Measurements from ENCODE around the gene BTAF1.
"Not testable (repeated sequence)": the region's sequence is repeated elsewhere in the genome, so short reads cannot be mapped to it uniquely, and the experiment has no call there.

The BTAF1 gene

GRCh38 chr10:91923371-91924211 is at the start of gene BTAF1:
Gene BTAF1 (plus strand): TSS chr10:91923770. CDS start chr10:91924077, 307 bp downstream.
- DNase-seq (ENCODE audit: low read depth), result peak; percentile 86

DNA sequence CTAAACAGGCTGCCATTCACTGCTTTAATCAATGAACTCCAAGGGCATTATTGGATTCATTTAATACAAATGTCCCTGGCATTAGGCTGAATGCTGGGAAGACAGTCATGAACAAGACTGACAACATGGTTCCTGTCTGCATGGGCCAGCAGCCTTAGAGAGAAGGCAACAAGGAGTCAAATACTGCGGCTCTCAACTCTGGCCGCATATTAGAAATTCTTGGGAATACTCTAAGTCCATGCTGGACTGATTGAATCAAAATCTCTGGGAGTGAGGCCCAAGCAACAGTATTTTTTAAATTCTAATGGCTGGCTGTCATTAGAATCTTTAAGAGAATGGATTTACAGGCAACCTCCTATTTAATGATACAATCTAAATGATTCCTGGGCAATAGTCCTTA is 48.4 kb upstream of the BTAF1 start:
- DNase-seq (ENCODE audit: low read depth), result no peak

DNA sequence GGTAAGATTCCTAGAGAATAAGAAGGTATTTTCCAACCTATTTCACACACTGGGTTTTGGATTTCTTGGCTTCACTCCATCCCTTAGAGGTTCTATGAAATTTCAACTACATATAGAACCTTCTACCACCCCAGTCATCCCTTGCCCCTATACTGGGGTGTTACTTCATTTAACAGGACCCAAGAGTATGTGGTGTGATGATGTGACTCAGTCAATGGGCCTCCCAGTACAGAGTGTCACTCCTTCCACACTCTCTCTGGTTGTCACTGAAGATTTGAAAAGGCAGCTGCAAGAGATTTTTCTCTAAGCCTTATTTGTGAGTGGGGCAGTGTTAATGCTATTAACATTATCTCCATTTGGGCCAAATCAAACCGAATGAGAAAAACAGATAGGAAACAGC is 47.8 kb upstream of the BTAF1 start:
- no peak for DNase-seq (ENCODE audit: low read depth)

DNA sequence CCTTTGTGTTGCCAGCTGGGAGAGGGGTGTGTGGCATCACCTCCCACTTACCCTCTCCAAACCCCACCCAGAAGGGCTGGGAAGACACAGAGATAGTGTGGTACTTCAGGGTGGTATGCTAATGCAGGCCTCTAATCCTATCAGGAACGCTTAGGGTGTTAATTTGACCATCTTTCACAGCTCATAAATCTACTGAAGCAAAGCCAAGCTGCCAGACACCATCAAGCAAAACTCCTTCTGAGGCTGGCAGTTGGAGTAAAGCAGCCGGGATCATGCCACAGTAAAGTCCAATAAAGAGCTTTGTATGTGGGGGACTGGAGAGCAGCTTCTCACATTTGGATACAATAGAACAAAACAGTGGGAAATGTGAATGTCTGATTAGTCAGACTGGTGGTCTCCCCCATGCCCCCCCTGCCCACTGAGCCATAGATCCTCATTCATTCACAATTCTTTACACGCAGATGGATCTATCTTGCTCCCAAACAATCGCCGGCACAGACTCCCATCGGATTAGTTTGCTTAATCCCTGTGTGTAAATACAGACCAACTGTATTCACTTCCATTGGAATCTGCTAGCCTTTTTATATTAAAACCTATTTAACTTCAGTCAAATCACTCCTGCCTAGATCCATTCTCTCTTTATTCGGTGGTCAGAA is 43.9 kb upstream of the BTAF1 start:
- DNase-seq (ENCODE audit: low read depth), result no peak

GRCh38 chr10:91880310-91880709 is 43.3 kb upstream of the BTAF1 start:
- DNase-seq (ENCODE audit: low read depth), result no peak

DNA sequence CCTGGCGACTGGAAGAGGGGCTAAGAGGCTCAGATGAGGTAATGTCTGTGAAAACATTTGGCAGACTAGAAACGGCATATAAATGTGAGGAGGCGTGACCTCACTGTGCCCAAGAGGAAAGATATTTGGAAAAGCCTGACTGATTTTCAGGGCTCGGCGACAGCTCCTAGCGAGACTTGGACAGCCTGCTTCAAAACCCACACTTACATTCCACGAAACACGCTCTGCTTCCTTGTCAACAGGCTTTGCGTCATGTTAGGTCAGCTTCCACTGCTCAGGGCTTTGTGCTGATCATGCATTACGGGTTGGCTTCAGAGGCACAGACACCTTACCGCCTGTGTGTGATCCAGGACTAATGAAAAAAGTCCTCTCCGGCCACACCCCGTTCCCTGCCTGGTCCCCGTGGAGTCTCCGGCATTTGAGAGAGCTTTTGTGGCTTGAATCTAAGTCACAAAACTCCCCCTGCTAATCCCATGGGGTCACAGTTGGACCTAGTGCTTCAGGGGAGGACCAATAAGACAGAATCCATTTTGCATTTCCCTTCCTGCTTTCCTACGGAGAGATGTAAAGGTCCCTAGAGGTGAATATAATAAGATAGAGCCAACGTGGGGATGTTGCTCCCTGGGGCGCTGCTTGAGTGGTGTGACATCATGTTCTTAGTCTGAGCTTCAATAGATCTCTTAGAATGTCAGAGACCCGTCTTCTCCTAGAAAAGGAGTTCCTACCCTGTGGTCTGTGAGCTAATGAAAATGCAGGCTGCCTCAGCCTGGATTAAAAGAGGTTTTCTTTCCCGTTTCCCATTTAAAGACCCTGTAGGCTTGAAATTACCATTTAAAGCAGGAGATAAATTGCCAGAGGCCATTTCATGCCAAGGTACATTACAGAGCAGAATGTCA is 39.8 kb upstream of the BTAF1 start:
- no peak for DNase-seq (ENCODE audit: low read depth)

GRCh38 chr10:91884536-91884935 is 39.0 kb upstream of the BTAF1 start:
- DNase-seq (ENCODE audit: low read depth), result no peak

DNA sequence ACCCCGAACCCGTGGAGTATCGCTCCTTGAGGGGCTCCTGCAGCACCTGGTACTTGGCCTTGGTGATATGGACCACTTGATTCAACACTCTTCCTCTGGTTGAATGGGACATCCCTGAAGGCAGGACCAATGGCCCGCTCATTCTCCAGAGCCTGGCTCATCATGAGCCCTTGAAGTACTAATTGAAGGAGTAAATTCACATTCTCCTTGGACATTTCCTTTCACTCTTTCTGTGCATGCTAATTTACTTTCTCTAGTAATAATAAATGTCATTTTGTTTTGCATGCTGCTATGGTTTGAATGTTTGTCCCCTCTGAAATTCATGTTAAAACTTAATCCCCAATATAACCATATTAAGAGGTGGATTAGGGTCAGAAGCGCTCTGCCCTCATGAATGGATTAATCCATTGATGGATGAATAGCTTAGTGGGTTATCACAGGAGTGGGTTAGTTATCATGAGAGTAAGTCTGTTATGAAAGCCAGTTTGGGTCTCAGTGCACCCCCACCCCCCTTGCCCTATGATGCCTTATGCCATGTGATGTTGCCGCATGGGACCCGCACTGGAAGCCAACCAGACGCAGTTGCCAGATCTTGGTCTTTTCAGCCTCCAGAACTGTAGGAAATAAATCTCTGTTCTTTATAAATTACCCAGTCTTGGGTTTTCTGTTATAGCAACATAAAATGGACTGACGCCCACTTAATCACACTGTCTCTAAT is 38.0 kb upstream of the BTAF1 start:
- no peak for DNase-seq (ENCODE audit: low read depth)

DNA sequence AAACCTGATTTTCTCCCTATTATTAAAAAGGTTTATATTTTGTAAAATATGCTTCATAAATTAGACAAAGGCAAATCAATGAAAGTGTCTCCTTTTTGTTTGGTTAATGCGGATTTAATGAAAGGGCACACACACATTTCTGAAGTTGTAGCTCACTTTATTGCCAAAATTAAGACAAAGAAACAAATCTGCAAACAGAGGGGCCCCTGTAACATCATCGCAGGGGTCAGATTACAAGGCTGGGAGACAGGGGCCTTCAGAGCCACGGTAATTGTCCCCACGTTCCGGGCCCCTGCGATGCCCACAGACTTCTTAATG is 36.7 kb upstream of the BTAF1 start:
- no peak for DNase-seq (ENCODE audit: low read depth)

DNA sequence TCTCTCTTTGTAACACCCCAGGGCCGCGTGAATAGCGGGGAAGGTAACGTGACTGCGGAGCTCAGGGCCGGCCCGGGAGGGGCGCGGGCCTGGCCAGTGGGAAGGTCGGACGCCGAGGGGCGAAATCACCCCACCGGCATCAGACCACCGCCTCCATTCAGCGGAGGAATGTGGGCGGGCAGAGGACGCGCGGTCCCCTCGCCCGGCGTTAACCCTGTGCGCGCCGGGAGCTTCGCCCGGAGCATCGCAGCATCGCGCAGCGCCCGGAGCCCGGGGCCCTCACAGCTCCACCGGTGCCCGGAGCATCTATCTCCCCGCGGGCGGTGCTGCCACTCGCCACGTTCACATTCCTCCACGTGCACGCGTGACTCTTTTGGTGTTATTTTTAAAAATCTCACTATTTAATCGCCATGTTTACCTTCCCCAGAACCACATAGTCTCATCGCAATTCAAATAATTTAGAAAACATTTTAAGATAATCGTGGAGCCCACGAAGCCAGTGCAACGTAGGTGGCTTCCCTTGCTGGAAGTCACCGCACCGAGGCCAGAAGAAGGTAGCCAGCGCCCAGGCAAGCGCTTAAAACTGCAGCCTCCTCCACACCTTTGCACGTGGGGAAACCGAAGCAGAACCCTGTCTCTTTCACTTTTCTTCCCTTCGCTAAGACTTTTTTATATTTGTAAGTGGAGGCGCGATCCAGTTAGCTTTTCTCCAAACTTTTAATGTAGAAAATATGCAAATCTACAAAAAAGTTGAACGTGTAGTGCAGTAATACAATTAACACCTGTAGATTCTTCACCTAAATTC is 36.1 kb upstream of the BTAF1 start:
- no peak for DNase-seq (ENCODE audit: low read depth)

GRCh38 chr10:91891125-91892001 is 32.2 kb upstream of the BTAF1 start:
- DNase-seq (ENCODE audit: low read depth), result no peak

DNA sequence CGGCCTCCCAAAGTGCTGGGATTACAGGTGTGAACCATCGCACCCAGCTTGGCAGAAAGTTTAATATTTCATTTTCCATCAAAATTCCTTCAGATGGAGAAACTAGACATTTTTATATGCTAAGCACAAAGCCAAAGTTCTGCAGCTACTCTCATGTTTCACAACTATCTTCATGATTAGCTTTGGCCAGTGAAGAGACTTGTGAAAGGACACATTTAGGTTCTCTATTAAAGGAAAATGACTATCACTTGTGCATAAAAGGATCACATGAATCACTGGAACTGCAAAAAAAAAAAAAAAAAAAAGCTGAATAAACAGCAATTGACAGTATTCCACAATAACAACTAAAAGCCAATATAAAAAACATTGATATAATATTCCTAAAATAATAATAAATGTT is 30.5 kb upstream of the BTAF1 start:
- no peak for DNase-seq (ENCODE audit: low read depth)

GRCh38 chr10:91894261-91894685 is 29.3 kb upstream of the BTAF1 start:
- DNase-seq (ENCODE audit: low read depth), result not testable (repeated sequence)

DNA sequence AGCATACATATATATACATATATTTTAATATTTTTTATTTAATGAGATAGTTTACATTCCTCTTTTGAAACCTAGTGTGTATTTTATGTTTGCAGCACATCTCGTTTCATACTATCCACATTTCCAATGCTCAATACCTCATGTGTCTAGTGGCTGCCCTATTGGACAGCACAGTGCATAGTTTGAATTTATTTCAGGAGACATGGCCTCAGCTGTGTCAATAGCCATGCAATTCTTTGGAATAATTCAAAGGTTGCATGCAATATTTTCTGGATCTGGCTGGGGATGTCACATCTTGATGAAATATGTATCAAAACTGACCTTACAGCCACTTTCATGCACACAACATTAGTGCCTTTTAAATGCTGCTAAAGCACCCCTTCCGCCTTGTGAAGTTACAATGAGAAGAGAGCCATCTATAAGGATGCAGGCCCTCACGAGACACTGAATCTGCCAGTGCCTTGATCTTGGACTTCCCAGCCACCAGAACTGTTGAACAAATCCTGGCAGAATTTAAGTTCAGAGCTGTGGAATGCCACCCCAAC is 27.3 kb upstream of the BTAF1 start:
- DNase-seq (ENCODE audit: low read depth), result no peak

- DNase-seq (ENCODE audit: low read depth), result no peak
Measured at GRCh38 chr10:91897421-91897820, 26.1 kb upstream of the BTAF1 start.

GRCh38 chr10:91901784-91902677 is 21.5 kb upstream of the BTAF1 start:
- DNase-seq (ENCODE audit: low read depth), result peak; percentile 14

DNA sequence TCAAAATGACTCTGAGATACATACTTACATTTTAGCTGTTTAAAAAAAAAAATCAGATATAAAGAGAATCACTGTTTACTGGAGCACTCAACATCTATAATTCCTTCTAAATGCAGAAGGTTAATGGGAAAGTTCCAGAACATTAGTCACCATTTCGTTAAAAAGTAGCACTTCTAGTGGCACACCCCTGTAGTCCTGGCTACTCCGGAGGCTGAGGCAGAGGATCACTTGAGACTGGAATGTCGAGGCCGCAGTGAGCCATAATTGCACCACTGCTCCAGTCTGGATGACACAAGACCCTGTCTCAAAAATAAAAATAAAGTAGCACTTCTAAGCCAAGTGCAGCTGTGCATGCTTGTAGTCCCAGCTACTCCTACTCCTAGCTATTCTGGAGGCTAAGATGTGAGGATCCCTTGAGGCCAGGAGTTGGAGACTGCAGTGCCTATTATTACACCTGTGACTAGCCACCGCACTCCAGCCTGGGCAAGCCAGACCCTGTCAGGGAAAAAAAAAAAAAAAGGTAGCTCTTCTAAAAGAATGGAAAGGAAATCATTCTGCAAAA is 16.5 kb upstream of the BTAF1 start:
- no peak for DNase-seq (ENCODE audit: low read depth)

GRCh38 chr10:91907914-91908336 is 15.6 kb upstream of the BTAF1 start:
- DNase-seq (ENCODE audit: low read depth), result no peak

Data from activated T-cell treated with anti-CD3 and anti-CD28 coated beads for 1 hour (primary cell).